MM.1S (cell line): Measurements from ENCODE around the gene DNMT3A.

Source experiments
- DNase-seq: peaks from one replicate; pipeline ENCODE4 v3.0.0-alpha.2; 2015
- H2AFZ ChIP-seq: fragments of 300-600 bp; sonication (generic); 2 replicates; pipeline ENCODE4 v1.6.0; 2016; ENCODE audit warnings: antibody characterized with exemption, low read length
- H3F3A ChIP-seq: fragments of 300-600 bp; sonication (generic); 2 replicates; pipeline ENCODE4 v1.6.1; 2016; ENCODE audit warnings: mild to moderate bottlenecking, antibody characterized with exemption, low read length, moderate library complexity, mixed read lengths; ENCODE audit not compliant: insufficient read depth
- H3K27ac ChIP-seq: fragments of 300-600 bp; sonication (generic); 2 replicates; pipeline ENCODE4 v1.5.1; 2016; ENCODE audit warnings: mild to moderate bottlenecking, low read length
- H3K27me3 ChIP-seq: fragments of 300-600 bp; sonication (generic); replicated peaks from 2 replicates; pipeline ENCODE4 v1.6.0; 2016; ENCODE audit warnings: low read length; ENCODE audit not compliant: insufficient read depth
- H3K36me3 ChIP-seq: fragments of 300-600 bp; sonication (generic); replicated peaks from 2 replicates; pipeline ENCODE4 v1.6.1; 2016; ENCODE audit warnings: mild to moderate bottlenecking, low read length, mixed read lengths; ENCODE audit not compliant: insufficient read depth
- H3K4me1 ChIP-seq: fragments of 300-600 bp; sonication (generic); 2 replicates; pipeline ENCODE4 v1.6.1; 2016; ENCODE audit warnings: low read length, mixed read lengths
- H3K4me2 ChIP-seq: fragments of 300-600 bp; sonication (generic); 2 replicates; pipeline ENCODE4 v1.6.0; 2016; ENCODE audit warnings: low read depth, low read length
- H3K4me3 ChIP-seq: fragments of 300-600 bp; sonication (generic); 2 replicates; pipeline ENCODE4 v1.5.1; 2016; ENCODE audit warnings: low read length, mixed read lengths
- H3K79me2 ChIP-seq: fragments of 300-600 bp; sonication (generic); 2 replicates; pipeline ENCODE4 v1.6.1; 2016; ENCODE audit warnings: mixed run types, low read length, mixed read lengths
- H3K9ac ChIP-seq: fragments of 300-600 bp; sonication (generic); 2 replicates; pipeline ENCODE4 v1.6.1; 2016; ENCODE audit warnings: low read length, mixed read lengths
- H3K9me2 ChIP-seq: fragments of 300-600 bp; sonication (generic); replicated peaks from 2 replicates; pipeline ENCODE4 v1.6.1; 2016; ENCODE audit warnings: mild to moderate bottlenecking, low read length, mixed read lengths; ENCODE audit not compliant: insufficient read depth
- H3K9me3 ChIP-seq: fragments of 300-600 bp; sonication (generic); replicated peaks from 2 replicates; pipeline ENCODE4 v1.6.1; 2016; ENCODE audit warnings: mild to moderate bottlenecking, low read length, mixed read lengths; ENCODE audit not compliant: insufficient read depth
- H4K20me1 ChIP-seq: fragments of 300-600 bp; sonication (generic); 2 replicates; pipeline ENCODE4 v1.6.1; 2016; ENCODE audit warnings: mild to moderate bottlenecking, low read length, moderate library complexity, mixed read lengths; ENCODE audit not compliant: insufficient read depth
- EZH2 ChIP-seq: fragments of 300-600 bp; sonication (generic); optimal IDR thresholded peaks from 2 replicates; pipeline ENCODE3; 2017; ENCODE audit warnings: low read depth, mild to moderate bottlenecking, antibody characterized with exemption, low read length, mixed read lengths
- EZH2phosphoT487 ChIP-seq: fragments of 300-600 bp; sonication (generic); IDR thresholded peaks from 2 replicates; pipeline ENCODE4 v1.6.1; 2018; ENCODE audit warnings: antibody characterized with exemption, low read length
- TF ChIP-seq, protein P1 (sequence below): fragments of 300-600 bp; sonication (generic); IDR thresholded peaks from 2 replicates; pipeline ENCODE4 v1.5.1; 2016; ENCODE audit warnings: antibody characterized with exemption, low read length, mixed read lengths

DNMT3A gene

DNA sequence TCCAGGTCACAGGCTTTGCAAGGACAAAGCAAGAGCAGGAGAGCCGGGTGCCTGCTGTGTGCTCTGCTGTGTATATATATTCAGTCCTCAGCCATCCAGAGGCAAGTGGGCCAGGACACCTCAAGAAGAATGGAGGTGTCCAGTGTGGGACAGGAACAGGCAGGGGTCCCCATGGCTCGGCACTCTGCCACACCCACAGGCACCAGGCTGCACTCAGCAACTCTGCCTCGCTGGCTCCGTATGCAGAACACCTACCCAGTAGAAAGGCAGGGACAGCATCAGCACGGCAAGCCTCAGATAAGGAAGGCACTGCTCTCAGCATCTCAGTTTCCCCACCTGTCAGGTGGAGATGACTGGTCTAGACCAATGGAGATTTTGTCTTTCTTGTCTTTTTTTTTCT is 57.8 kb downstream of the DNMT3A start:
- Histone ChIP-seq H3K79me2 (no peaks in the 10 kb centered on the region), H3K9me3 (no peaks in the 10 kb centered on the region), H3K9me2 (no peaks in the 10 kb centered on the region), H3F3A (no peaks in the 10 kb centered on the region), H3K27me3 (no peaks in the 10 kb centered on the region), H4K20me1 (no peaks in the 10 kb centered on the region), H3K4me2 (no peak overlapping the region), H3K9ac (no peak overlapping the region), H3K27ac (no peak overlapping the region), H3K36me3 (no peaks in the 10 kb centered on the region), H3K4me1 (no peaks in the 10 kb centered on the region), H3K4me3 (no peak overlapping the region), H2AFZ (no peak overlapping the region)
- TF ChIP-seq EZH2phosphoT487 (no peak), EZH2 (no peak)
- TF ChIP-seq, protein P1, sequence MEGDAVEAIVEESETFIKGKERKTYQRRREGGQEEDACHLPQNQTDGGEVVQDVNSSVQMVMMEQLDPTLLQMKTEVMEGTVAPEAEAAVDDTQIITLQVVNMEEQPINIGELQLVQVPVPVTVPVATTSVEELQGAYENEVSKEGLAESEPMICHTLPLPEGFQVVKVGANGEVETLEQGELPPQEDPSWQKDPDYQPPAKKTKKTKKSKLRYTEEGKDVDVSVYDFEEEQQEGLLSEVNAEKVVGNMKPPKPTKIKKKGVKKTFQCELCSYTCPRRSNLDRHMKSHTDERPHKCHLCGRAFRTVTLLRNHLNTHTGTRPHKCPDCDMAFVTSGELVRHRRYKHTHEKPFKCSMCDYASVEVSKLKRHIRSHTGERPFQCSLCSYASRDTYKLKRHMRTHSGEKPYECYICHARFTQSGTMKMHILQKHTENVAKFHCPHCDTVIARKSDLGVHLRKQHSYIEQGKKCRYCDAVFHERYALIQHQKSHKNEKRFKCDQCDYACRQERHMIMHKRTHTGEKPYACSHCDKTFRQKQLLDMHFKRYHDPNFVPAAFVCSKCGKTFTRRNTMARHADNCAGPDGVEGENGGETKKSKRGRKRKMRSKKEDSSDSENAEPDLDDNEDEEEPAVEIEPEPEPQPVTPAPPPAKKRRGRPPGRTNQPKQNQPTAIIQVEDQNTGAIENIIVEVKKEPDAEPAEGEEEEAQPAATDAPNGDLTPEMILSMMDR = no peak
- no peak for DNase-seq

DNA sequence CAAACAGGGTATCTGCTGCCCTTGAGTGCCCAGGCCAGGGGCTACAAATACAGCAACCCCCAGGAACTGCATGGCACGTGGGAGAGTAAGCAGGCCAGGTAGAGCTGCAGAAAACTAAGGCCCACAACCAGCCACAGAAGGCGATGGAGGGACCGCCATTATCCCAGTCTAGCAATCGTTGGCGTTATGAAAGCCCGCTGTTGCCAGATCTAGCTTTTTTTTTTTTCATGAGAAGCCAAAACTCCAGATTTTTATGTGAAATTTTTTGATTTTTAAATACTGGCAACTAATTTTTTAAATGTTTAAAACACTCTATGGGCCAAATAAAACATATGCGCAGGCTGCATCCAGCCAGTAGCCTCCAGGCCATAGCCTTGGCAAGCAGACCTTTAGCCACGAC is 59.8 kb downstream of the DNMT3A start:
- H2AFZ ChIP-seq = no peak overlapping the region
- no peaks in the 10 kb centered on the region for H4K20me1 ChIP-seq
- H3K4me1 ChIP-seq = no peaks in the 10 kb centered on the region
- H3K9ac ChIP-seq = no peak overlapping the region
- H3K36me3 ChIP-seq = no peaks in the 10 kb centered on the region
- H3K9me3 ChIP-seq = no peaks in the 10 kb centered on the region
- TF ChIP-seq EZH2phosphoT487 (no peak), EZH2 (no peak)
- TF ChIP-seq, protein P1 = no peak
- H3K79me2 ChIP-seq = no peaks in the 10 kb centered on the region
- H3K27me3 ChIP-seq = no peaks in the 10 kb centered on the region
- H3K4me3 ChIP-seq = no peak overlapping the region
- H3K4me2 ChIP-seq = no peak overlapping the region
- H3K27ac ChIP-seq = no peak overlapping the region
- DNase-seq = no peak
- H3K9me2 ChIP-seq = no peaks in the 10 kb centered on the region
- H3F3A ChIP-seq = no peaks in the 10 kb centered on the region

DNA sequence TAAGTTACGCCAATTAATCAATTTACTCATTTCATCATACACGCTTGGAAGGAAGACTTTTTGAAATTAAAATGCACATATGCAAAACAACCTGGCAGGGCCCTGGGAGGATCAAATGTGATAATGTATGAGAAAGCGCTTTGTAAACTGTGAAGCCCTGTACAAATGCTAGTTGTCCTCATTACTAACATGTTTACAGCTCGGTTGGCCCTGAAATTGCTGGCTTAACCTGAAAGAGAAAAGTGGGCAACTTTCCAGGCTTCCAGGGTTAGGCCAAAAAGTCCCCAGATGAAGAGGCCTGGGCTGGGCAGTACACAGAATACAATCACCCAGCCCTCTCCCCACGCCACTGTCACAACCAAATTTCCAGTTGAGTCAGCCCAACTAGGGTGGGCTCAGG is 60.2 kb downstream of the DNMT3A start:
- H3K4me2 ChIP-seq = no peak overlapping the region
- H3K9me2 ChIP-seq = no peaks in the 10 kb centered on the region
- no peaks in the 10 kb centered on the region for H3K27me3 ChIP-seq
- no peak overlapping the region for H2AFZ ChIP-seq
- TF ChIP-seq EZH2 = no peak
- TF ChIP-seq, protein P1 = no peak
- no peak for TF ChIP-seq EZH2phosphoT487
- H3K9me3 ChIP-seq = no peaks in the 10 kb centered on the region
- H3K27ac ChIP-seq = no peak overlapping the region
- no peaks in the 10 kb centered on the region for H3F3A ChIP-seq
- H3K9ac ChIP-seq = no peak overlapping the region
- no peaks in the 10 kb centered on the region for H3K36me3 ChIP-seq
- no peak for DNase-seq
- no peaks in the 10 kb centered on the region for H4K20me1 ChIP-seq
- no peaks in the 10 kb centered on the region for H3K4me1 ChIP-seq
- H3K4me3 ChIP-seq = no peak overlapping the region
- H3K79me2 ChIP-seq = no peaks in the 10 kb centered on the region
